ENCODE measurements around the gene DSCAML1.

Gene DSCAML1

DNA sequence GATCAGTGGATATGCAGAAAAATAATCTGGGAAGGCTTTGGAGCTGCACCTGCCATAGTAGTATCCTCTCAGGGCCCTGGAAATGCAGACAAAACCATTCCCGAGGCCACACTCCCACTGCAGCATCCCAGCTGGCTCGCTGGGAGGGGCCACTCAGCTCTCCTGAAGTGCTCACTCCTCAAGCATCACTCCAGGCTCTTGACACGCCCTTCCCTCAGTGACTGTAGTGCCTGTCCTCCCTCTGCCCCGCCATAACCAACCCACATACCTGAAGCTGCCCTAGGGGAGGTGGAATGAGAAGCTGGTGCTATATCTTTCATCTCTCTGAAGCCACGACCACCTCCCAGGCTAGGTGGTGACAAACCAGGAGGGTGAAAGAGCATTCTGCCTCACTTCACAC, 4.8 kb downstream of the DSCAML1 start:
- DNase-seq: peak; percentile 35

- DNase-seq: no peak
These were observed 6.7 kb downstream of the DSCAML1 start for GRCh38 chr11:117790279-117790678.

DNA sequence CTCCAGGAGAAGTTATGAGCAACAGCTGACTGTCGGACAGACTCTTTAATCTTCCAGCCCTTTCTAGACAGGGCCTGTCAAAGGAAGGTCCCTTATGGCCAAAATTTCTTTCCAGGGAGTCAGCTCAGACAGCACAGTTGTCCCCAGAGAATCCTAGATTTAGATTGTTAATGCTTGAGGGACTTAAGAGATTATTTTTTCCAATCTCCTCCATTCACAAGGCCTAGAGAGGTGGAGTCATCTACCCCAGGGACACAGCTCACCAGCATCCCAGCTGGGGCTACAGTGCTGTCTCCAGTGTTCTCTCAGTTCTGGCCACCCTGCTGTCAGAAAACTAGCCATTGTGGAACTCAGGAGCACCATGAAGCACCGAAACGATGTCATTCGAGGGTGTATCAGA, 7.8 kb downstream of the DSCAML1 start:
- DNase-seq: no peak

DNA sequence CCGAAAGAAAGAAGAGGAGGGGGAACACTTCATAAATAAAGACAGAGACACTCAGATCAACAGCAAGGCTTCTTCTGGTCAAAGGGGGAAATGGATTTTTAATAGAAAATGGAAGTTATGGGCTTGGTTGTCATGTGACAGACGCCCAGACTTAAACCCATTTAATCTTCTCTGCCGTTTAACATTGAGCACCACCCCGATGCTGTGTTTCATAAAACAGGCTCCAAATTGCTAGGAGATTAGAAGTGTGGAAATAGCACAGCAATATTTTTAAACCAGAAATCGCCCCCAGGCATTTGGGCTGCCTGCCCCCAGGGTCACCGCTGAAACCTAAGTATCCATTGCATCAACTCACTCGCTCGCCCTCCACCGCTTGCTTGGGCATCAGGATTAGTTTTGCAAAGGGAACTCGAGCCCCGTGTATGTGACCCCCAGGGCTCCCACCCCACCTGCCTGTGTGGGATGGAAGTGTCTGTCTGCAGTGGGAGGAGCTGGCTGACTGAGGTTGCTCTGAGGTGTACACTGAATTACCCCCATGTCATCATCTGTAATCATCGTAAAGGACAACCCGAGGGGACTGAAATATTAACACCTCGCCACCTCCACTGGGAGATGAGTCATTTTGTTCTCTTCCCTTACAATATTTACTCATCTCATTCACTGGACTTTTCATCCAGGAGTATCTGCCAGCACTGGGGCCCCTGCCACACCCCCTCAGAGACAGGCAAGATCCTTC, 10.7 kb downstream of the DSCAML1 start:
- no peak for DNase-seq

- DNase-seq: peak; percentile 73
These were observed 14.9 kb downstream of the DSCAML1 start for GRCh38 chr11:117782101-117782500.

- DNase-seq: peak; percentile 67
These were observed 15.4 kb downstream of the DSCAML1 start for GRCh38 chr11:117781627-117782026.

DNA sequence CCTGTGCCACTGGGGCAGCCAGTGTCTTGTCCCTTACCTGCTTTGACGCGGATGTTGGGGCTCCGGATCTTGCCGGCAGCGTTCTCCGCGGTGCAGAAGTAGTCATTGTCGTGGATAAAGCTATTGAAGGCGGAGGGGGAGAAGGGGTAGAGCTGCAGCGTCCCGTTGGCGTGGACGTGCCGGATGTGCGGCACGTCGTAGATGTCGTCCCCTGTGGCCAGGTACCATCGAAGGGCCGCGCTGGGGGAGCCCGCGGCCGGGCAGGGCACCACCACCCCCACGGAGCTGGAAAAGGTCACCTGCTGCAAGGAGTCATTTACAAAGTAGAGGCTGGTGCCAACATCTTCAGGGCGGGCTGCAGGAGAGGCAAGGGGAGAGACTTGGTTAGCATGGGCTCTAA, 16.6 kb downstream of the DSCAML1 start:
- DNase-seq: no peak

DNA sequence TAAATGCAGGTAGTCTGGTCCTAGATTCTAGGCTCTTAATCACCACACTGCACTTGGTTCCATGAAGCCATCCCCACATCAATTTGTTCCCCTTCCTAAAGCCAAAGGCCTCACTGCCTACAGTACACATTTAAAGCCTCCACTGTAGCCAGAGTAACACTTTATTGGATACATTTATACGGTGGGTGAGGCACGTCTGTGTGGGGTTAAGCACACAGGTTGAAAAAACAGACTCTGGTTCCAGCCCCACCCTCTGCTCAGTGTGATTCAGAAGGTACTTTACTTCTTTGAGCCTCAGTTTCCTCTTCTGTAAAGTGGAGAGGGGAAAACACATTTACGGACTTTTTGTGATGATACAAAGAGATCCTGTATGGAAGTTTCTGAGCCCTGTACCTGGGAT, 22.5 kb downstream of the DSCAML1 start:
- DNase-seq: no peak

GRCh38 chr11:117772360-117772759, 24.7 kb downstream of the DSCAML1 start:
- no peak for DNase-seq

DNA sequence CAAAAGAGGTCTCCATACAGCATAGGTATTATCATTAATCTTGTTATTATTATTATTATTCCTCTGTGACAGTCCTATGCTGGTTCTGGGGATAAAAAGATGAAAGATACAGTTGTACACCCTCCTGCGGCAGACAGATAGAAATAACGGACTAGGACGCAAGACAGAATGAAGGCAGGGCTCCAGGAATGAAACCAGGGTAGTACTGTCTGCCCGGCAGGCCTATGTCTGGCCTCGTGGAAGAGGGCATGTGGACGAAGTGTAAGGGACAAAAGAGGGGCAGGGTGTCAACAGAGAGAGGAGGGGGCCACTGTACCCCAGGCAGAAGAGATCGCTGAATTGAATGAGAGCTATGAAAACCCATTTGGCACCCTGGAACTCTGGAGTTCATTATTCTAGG, 25.2 kb downstream of the DSCAML1 start:
- no peak for DNase-seq

DNA sequence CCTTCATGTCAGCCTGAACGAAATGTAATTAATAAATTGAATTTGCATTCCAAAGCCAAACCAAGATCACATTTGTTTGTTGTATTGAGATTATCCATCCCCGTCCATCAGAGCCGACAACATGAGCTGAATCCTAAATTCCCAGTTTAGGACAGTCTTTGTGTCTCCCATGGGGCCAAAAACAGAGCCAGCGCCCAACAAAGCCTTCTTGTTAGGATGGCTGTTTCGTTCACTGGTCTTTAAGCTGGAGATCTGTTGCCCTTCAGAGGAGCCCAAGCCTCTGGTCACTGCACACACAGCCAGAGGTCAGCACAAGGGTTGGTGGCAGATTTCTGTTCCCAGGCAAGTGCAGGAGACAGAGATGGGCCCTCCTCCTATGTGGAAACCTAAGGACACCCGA, 25.8 kb downstream of the DSCAML1 start:
- DNase-seq: no peak

DNA sequence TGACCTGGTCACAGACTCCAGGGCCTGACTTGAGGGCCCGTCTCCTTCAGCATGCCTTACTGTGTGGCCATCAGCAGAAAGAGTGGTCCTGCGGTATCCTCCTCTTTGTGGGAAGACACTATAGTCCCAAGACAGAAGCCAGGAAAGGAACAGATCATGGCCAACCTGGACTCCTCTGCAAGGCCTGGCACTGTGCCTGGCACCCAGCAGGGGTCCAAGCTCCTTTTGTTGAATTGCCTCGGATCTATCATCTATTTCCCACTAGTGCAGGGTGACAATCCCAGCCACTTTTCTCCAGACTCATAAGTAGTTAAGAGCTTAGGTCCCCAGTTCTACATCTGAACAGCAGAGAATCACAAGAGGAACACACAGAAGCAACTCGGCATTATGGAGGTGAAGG, 27.0 kb downstream of the DSCAML1 start:
- DNase-seq: peak; percentile 32

- DNase-seq: no peak
These were observed 27.5 kb downstream of the DSCAML1 start for GRCh38 chr11:117769533-117769932.

DNA sequence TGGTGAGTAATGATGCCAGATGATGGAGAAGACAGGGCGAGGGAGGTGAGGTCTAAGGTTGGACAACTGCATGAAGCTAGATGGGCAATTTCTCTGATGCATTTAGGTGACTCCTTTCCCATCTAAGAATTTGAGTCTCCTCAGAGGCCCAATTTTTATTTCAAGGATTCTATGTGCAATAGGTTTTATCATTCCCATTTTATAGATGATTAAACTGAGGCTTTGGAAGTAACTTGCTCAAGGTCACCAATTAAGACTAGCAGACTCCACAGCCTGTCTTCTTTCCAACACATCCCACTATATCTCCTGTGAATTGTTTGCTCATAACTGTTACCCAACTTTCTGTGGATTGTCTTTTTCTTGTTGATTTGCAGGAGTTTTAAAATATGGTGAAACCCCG, 28.5 kb downstream of the DSCAML1 start:
- DNase-seq: no peak

GRCh38 chr11:117767071-117767470, 29.9 kb downstream of the DSCAML1 start:
- no peak for DNase-seq

- DNase-seq: no peak
These were observed 30.4 kb downstream of the DSCAML1 start for GRCh38 chr11:117766576-117766975.

DNA sequence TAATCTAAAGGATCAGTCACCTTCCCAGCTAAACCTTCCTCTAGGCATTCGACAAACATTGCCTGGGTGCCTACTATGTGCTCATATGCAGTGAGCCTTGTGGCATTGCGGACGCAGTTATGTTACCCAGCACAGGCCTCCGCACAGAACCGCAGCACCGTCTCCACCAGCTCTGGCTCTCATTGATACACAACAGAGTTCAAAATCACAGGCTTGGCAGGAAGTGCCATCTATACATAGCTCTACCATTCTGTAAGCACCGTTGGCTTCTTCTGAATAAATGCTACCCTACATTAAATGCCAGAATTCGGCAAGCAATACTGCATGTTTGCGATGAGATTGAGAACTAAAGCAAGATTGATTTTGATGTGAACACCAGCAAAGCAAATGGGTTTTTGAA, 31.0 kb downstream of the DSCAML1 start:
- no peak for DNase-seq

DNA sequence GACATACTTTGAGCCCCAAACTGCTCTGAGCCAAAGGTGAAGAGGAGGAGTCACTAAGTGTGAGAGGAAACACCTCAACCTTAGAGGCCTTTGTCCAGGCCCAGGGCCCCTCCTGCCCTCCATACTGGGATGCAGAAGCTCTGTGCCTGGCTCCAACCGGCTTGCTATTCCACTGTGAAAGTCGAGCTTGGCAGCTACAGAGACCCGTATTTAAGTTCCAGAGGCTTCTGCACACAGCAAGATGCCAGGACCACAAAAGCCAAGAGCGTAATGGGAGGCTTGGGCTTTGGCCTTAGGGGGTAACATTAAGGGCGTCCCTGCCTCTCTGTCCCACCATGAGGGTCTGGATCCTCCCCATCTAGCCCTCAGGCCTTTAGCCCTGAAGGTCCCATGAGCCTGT, 31.9 kb downstream of the DSCAML1 start:
- no peak for DNase-seq

DNA sequence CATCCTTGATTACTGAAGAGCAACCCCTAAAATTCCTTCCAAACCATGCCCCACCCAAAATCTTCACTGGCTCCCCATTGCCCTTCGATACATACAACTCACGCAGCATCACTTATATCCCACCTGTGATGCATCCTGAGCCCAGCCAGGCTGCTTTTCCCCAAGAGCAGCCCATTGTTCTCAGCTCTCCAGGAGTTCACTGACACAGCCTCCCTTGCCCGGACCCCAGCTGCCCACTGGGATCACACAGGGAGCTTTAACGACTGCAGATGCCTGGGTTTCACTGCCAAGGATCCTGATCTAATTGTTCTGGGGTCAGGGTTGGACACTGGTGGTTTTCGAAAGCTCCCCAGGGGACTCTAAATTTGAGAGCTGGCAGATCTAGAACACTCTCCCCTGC, 33.6 kb downstream of the DSCAML1 start:
- DNase-seq: peak; percentile 53

DNA sequence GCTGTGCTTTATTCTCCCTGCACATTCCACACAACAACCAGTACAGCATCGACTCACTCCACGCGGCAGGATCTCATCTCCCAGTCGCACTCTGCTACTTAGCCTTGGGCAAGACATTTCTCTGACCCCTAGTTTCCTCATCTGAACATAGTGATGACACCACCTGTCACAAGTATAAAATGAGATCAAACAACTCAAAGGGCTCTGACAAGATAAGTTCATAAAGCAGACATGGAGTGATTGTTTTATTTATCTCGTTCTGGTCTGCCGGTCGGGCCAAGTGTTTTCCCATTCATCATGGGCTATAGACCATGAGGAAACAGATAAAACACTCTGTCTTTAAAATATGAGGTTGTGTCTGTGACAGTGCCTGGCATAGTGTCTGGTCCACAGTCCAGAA, 35.0 kb downstream of the DSCAML1 start:
- DNase-seq: peak; percentile 25

DNA sequence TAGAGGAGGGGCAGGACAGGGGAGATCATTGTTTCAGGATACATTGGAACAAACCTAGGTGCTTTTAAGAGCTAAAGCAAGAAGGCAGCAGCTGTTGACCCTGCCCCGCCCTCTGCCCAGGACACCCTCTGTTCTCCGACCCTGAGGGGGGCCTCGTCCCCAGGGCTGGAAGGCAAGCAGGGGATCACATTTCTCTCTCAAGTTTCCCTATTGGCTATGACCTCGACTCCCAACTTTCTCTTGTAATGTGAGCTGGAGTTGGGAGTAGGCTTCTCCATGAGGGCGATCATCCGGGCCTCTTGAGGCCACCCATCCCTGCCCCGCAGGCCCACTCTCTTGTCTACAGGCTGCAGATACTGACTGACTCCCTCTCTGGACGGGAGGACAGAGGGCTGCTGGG, 37.7 kb downstream of the DSCAML1 start:
- no peak for DNase-seq

- DNase-seq: no peak
These were observed 43.0 kb downstream of the DSCAML1 start for GRCh38 chr11:117754030-117754429.

- no peak for DNase-seq
These were observed 44.2 kb downstream of the DSCAML1 start for GRCh38 chr11:117752721-117753237.

GRCh38 chr11:117752071-117752470, 44.9 kb downstream of the DSCAML1 start:
- peak; percentile 38 for DNase-seq
